H1 (cell line): ENCODE measurements around the gene LINC01488. TPM values are rescaled to one million over a fixed set of nuclear protein-coding genes. Genes with fewer than 3 reads are reported as not detected.
A peak's percentile ranks its signal among the peaks of the same experiment; 100 is the strongest.

ENCODE experiments used
- CTCF ChIA-PET: fragments of 300-600 bp; sonication (Branson Sonifier 250); formaldehyde crosslinking; loops from one replicate; lab custom pipeline; 2021; ENCODE audit not compliant: partially characterized antibody; lab: Charles Lee
- POLR2A ChIA-PET: fragments of 300-600 bp; sonication (Branson Sonifier 250); formaldehyde crosslinking; loops from one replicate; lab custom pipeline; 2021; ENCODE audit warnings: inconsistent platforms; ENCODE audit not compliant: partially characterized antibody; lab: Charles Lee
- DNase-seq, 2 experiments: peaks; one replicate each; pipeline versions ENCODE4 v3.0.0 to v3.0.0-alpha.2; 2010 to 2022; ENCODE audit warnings: low spot score in 2 of 2, low read depth in 1 of 2, mixed read lengths in 1 of 2
- FAIRE-seq: peaks from 2 replicates; lab custom pipeline; 2011; peaks lifted over from hg19 to GRCh38; lab: Jason Lieb, UNC
- H2AFZ ChIP-seq: 2 replicates; pipeline ENCODE4 v1.8.1; 2012; ENCODE audit warnings: low read length, inconsistent platforms
- H2AK5ac ChIP-seq: 2 replicates; pipeline ENCODE4 v1.6.1; 2013; ENCODE audit warnings: low read depth, low read length
- H2BK120ac ChIP-seq: replicated peaks from 2 replicates; pipeline ENCODE3; 2013; ENCODE audit warnings: low read depth, low read length, inconsistent platforms
- H2BK12ac ChIP-seq: 2 replicates; pipeline ENCODE4 v1.6.1; 2013; ENCODE audit warnings: low read depth, low read length
- H2BK15ac ChIP-seq: 2 replicates; pipeline ENCODE4 v1.6.1; 2013; ENCODE audit warnings: low read length
- H2BK20ac ChIP-seq: 2 replicates; pipeline ENCODE4 v1.6.1; 2013; ENCODE audit warnings: low read length
- H2BK5ac ChIP-seq: 2 replicates; pipeline ENCODE4 v1.6.1; 2013; ENCODE audit warnings: low read depth, low read length
- H3K14ac ChIP-seq: 2 replicates; pipeline ENCODE4 v1.6.1; 2013; ENCODE audit warnings: inconsistent platforms; ENCODE audit not compliant: insufficient read length
- H3K18ac ChIP-seq: 2 replicates; pipeline ENCODE4 v1.6.1; 2013; ENCODE audit warnings: low read length; ENCODE audit errors: extremely low read depth
- H3K23ac ChIP-seq: 2 replicates; pipeline ENCODE4 v1.6.1; 2013; ENCODE audit warnings: inconsistent platforms; ENCODE audit not compliant: insufficient read length
- H3K23me2 ChIP-seq: 2 replicates; pipeline ENCODE4 v1.6.1; 2013; ENCODE audit warnings: low read depth, low read length
- H3K27ac ChIP-seq: 2 replicates; pipeline ENCODE4 v1.6.1; 2011; ENCODE audit warnings: low read depth, low read length, inconsistent platforms
- H3K27me3 ChIP-seq, 4 experiments: replicated peaks in 1 of 4; 1 replicate in 1 of 4; 2 replicates in 3 of 4; pipeline versions ENCODE4 v1.6.1 to v1.8.1; 2011 to 2013; ENCODE audit warnings: low read length in 3 of 4, mild to moderate bottlenecking in 3 of 4, inconsistent platforms in 2 of 4, mixed read lengths in 2 of 4, moderate library complexity in 1 of 4; ENCODE audit not compliant: control insufficient read depth in 3 of 4, insufficient read depth in 3 of 4; ENCODE audit errors: extremely low read depth in 1 of 4
- H3K36me3 ChIP-seq, 4 experiments: 2 replicates each; pipeline versions ENCODE4 v1.6.1 to v1.8.1; 2011 to 2013; ENCODE audit warnings: mild to moderate bottlenecking in 4 of 4, low read length in 3 of 4, moderate library complexity in 2 of 4, control low read depth in 1 of 4, inconsistent platforms in 1 of 4; ENCODE audit not compliant: insufficient read depth in 4 of 4, control insufficient read depth in 2 of 4
- H3K4ac ChIP-seq: replicated peaks from 2 replicates; pipeline ENCODE3; 2013; ENCODE audit warnings: low read length, low read depth, mixed read lengths, inconsistent platforms; ENCODE audit not compliant: insufficient read length
- H3K4me1 ChIP-seq, 4 experiments: replicated peaks in 1 of 4; 1 replicate in 1 of 4; 2 replicates in 3 of 4; pipeline versions ENCODE4 v1.6.1 to v1.8.1; 2011 to 2013; ENCODE audit warnings: low read length in 3 of 4, inconsistent platforms in 2 of 4, mixed read lengths in 1 of 4; ENCODE audit not compliant: insufficient read depth in 4 of 4, control insufficient read depth in 3 of 4
- H3K4me2 ChIP-seq, 2 experiments: 2 replicates each; pipeline versions ENCODE4 v1.6.1 to v1.8.1; 2011 to 2013; ENCODE audit warnings: low read depth in 2 of 2, low read length in 2 of 2, control low read depth in 1 of 2, inconsistent platforms in 1 of 2, mild to moderate bottlenecking in 1 of 2; ENCODE audit not compliant: insufficient read depth in 1 of 2
- H3K4me3 ChIP-seq, 4 experiments: fragments of 200-600, 300-600 bp in 1 of 4; sonication (generic), shearing (Covaris generic), sonication (Bioruptor Twin) in 1 of 4; 2 replicates each; pipeline versions ENCODE4 v1.5.1 to v1.8.1; 2011 to 2016; ENCODE audit warnings: low read length in 4 of 4, low read depth in 3 of 4, control low read depth in 2 of 4, inconsistent platforms in 2 of 4, mild to moderate bottlenecking in 2 of 4, mixed read lengths in 1 of 4, moderate library complexity in 1 of 4; ENCODE audit not compliant: insufficient read depth in 2 of 4; ENCODE audit errors: extremely low read depth in 1 of 4
- H3K56ac ChIP-seq: replicated peaks from 2 replicates; pipeline ENCODE3; 2013; ENCODE audit warnings: low read depth, mild to moderate bottlenecking, mixed read lengths, low read length, inconsistent platforms; ENCODE audit not compliant: insufficient read length
- H3K79me1 ChIP-seq: 2 replicates; pipeline ENCODE4 v1.6.1; 2013; ENCODE audit warnings: low read depth, low read length, control low read depth
- H3K79me2 ChIP-seq, 2 experiments: 2 replicates each; pipeline versions ENCODE4 v1.6.1 to v1.8.1; 2012 to 2013; ENCODE audit warnings: low read length in 2 of 2, mild to moderate bottlenecking in 2 of 2, inconsistent platforms in 1 of 2; ENCODE audit not compliant: insufficient read depth in 2 of 2, control insufficient read depth in 1 of 2
- H3K9ac ChIP-seq, 4 experiments: replicated peaks in 1 of 4; 1 replicate in 1 of 4; 2 replicates in 3 of 4; pipeline versions ENCODE4 v1.6.1 to v1.8.1; 2011 to 2013; ENCODE audit warnings: low read depth in 3 of 4, low read length in 3 of 4, control low read depth in 2 of 4, mild to moderate bottlenecking in 2 of 4, moderate library complexity in 2 of 4, inconsistent platforms in 1 of 4; ENCODE audit errors: extremely low read depth in 1 of 4
- H3K9me3 ChIP-seq, 2 experiments: 2 replicates each; pipeline versions ENCODE4 v1.6.1 to v1.8.1; 2012 to 2013; ENCODE audit warnings: mild to moderate bottlenecking in 2 of 2, moderate library complexity in 2 of 2, control low read depth in 1 of 2, inconsistent platforms in 1 of 2, low read depth in 1 of 2, low read length in 1 of 2, mixed read lengths in 1 of 2; ENCODE audit not compliant: insufficient read depth in 2 of 2
- H4K20me1 ChIP-seq, 2 experiments: replicated peaks in 1 of 2; 2 replicates each; pipeline versions ENCODE3 to v1.8.1; 2011 to 2013; ENCODE audit warnings: inconsistent platforms in 2 of 2, low read length in 2 of 2, mild to moderate bottlenecking in 1 of 2; ENCODE audit not compliant: insufficient read depth in 2 of 2, control insufficient read depth in 1 of 2
- H4K5ac ChIP-seq: 2 replicates; pipeline ENCODE4 v1.6.1; 2013; ENCODE audit warnings: low read length, low read depth, mixed read lengths, inconsistent platforms; ENCODE audit not compliant: insufficient read length
- H4K8ac ChIP-seq: 2 replicates; pipeline ENCODE4 v1.8.0; 2013; ENCODE audit warnings: mild to moderate bottlenecking, moderate library complexity, low read length, inconsistent platforms; ENCODE audit not compliant: insufficient read depth; ENCODE audit errors: extremely low read depth
- H4K91ac ChIP-seq: replicated peaks from 2 replicates; pipeline ENCODE3; 2013; ENCODE audit warnings: low read length, mixed read lengths, inconsistent platforms; ENCODE audit not compliant: insufficient read length
- ATF2 ChIP-seq: IDR thresholded peaks from 2 replicates; pipeline ENCODE4 v1.6.1; 2012; ENCODE audit warnings: low read length, inconsistent platforms
- CHD1 ChIP-seq: IDR thresholded peaks from 2 replicates; pipeline ENCODE4 v1.6.1; 2012; ENCODE audit warnings: low read depth, low read length, improper control_type of control experiment
- CTBP2 ChIP-seq: IDR thresholded peaks from 2 replicates; pipeline ENCODE4 v1.7.0; 2011; ENCODE audit warnings: borderline replicate concordance, mild to moderate bottlenecking, moderate library complexity, mixed read lengths, low read length; ENCODE audit not compliant: insufficient read depth, insufficient read length
- EP300 ChIP-seq, 2 experiments: IDR thresholded peaks; 1 replicate in 1 of 2; 2 replicates in 1 of 2; pipeline ENCODE4 v1.6.1; 2011 to 2012; ENCODE audit warnings: low read depth in 2 of 2, low read length in 2 of 2, mild to moderate bottlenecking in 2 of 2, borderline replicate concordance in 1 of 2, inconsistent platforms in 1 of 2, moderate library complexity in 1 of 2
- KDM5A ChIP-seq: fragments of 200-600 bp; IDR thresholded peaks from 2 replicates; pipeline ENCODE4 v1.7.1; 2012; ENCODE audit warnings: mild to moderate bottlenecking, low read length, inconsistent platforms, mixed read lengths
- RXRA ChIP-seq: IDR thresholded peaks from 2 replicates; pipeline ENCODE4 v1.6.1; 2011; ENCODE audit warnings: low read depth, mild to moderate bottlenecking, low read length, moderate library complexity; ENCODE audit not compliant: insufficient read depth
- SIN3A ChIP-seq, 2 experiments: IDR thresholded peaks in 1 of 2; conservative IDR thresholded peaks in 1 of 2; 2 replicates each; pipeline ENCODE4 v1.6.1; 2011 to 2012; ENCODE audit warnings: low read length in 2 of 2, improper control_type of control experiment in 1 of 2, low read depth in 1 of 2, mild to moderate bottlenecking in 1 of 2
- SUZ12 ChIP-seq: fragments of 200-600 bp; sonication (generic); IDR thresholded peaks from 2 replicates; pipeline ENCODE4 v1.6.1; 2012; ENCODE audit warnings: mild to moderate bottlenecking, inconsistent platforms, low read length, moderate library complexity, mixed read lengths
- ZNF274 ChIP-seq: IDR thresholded peaks from 2 replicates; pipeline ENCODE4 v1.7.0; 2012; ENCODE audit warnings: low read length, borderline replicate concordance; ENCODE audit errors: extremely low read depth
- WGBS, 2 experiments: shearing (Covaris generic) in 1 of 2; methylation state at CpG; one replicate each; pipeline versions ENCODE4 v1.1.6 to v1.1.7; 2013 to 2015; ENCODE audit warnings: low lambda C conversion rate in 2 of 2, mixed read lengths in 2 of 2, inconsistent platforms in 1 of 2, low coverage in 1 of 2, missing lambda C conversion rate in 1 of 2; ENCODE audit not compliant: insufficient replicate concordance in 2 of 2, insufficient coverage in 1 of 2, insufficient read length in 1 of 2; ENCODE audit errors: extremely low coverage in 1 of 2, missing lambda C conversion rate in 1 of 2; 5-methylcytosine and 5-hydroxymethylcytosine counted together
- polyA plus RNA-seq, 7 experiments: library from polyadenylated mRNA; depleted of rRNA in 3 of 7; stranded (reverse) in 5 of 7; unstranded in 2 of 7; fragments of >200 nt in 5 of 7; fragments of 200-250 nt in 2 of 7; gene quantifications; 1 replicate in 5 of 7; 2 replicates in 1 of 7; 4 replicates in 1 of 7; pipeline versions ENCODE4 v1.2.1 to v1.2.3, GENCODE V29; 2011 to 2013; ENCODE audit warnings: missing spikeins in 2 of 7, mixed read lengths in 2 of 7
- total RNA-seq: library from RNA; stranded (reverse); fragmentation: NEBNext Ultra II Directional; extraction: Animal tissue kit (Norgen Biotek cat#: 25700); gene quantifications from 2 replicates; pipeline ENCODE4 v1.2.1, GENCODE V29; 2021

The LINC01488 gene
- total and polyA plus RNA-seq, 2 of the 8 experiments (the other 6 are each of a cell fraction or from before 2014, with no cell fraction given) = not detected

GRCh38 chr11:69501121-69501489 lies 19.6 kb downstream of the LINC01488 start:
- Histone ChIP-seq H4K8ac (no peak overlapping the region), H3K9ac (no peak overlapping the region), H3K4ac (no peak overlapping the region), H3K56ac (no peak overlapping the region), H3K18ac (no peak overlapping the region), H3K4me1 (peaks cover 0 to 3% (median under 1%) of the 10 kb centered on the region in 4 experiments; a peak in 1 of 7 replicates), H3K4me2 (no peak overlapping the region), H3K27me3 (no peaks in the 10 kb centered on the region), H4K20me1 (no peaks in the 10 kb centered on the region), H3K79me1 (no peaks in the 10 kb centered on the region), H3K14ac (no peak overlapping the region), H4K5ac (no peak overlapping the region), H3K23ac (no peak overlapping the region), H2BK15ac (no peak overlapping the region), H3K79me2 (no peaks in the 10 kb centered on the region), H2BK120ac (no peak overlapping the region), H2BK12ac (no peak overlapping the region), H3K9me3 (no peaks in the 10 kb centered on the region), H2AK5ac (no peak overlapping the region; the same call in 1 of the 2 replicates), H2BK5ac (no peak overlapping the region; the same call in 1 of the 2 replicates), H2AFZ (no peak overlapping the region), H3K23me2 (peaks cover 3% of the 10 kb centered on the region; the same call in 1 of the 2 replicates), H3K36me3 (no peaks in the 10 kb centered on the region), H3K4me3 (no peak overlapping the region), H2BK20ac (peak overlapping the region; percentile 86; the same call in 1 of the 2 replicates), H4K91ac (no peak overlapping the region), H3K27ac (no peak overlapping the region)
- CTCF ChIA-PET = no interaction called here
- FAIRE-seq (no peak), DNase-seq (no peak)
- WGBS, 2 experiments = 100% methylated on average over 1 of the region's 1 CpG
- POLR2A ChIA-PET = no interaction called here
- TF ChIP-seq CTBP2 (no peak), ATF2 (no peak), ZNF274 (no peak), KDM5A (no peak), CHD1 (no peak), RXRA (no peak), SUZ12 (no peak), SIN3A (conservative IDR thresholded peaks at IDR 0.05 in 1 of 2, IDR thresholded peaks at IDR 0.05 in 1 of 2; ENCODE audit: low read depth in 1 of 2, low read length in 2 of 2) (no peak), EP300 (IDR thresholded peaks at IDR 0.05; ENCODE audit: borderline replicate concordance in 1 of 2, low read depth in 2 of 2, low read length in 2 of 2) (no peak)
